ENCODE results near the gene FEV. TPM values are rescaled to one million over a fixed set of nuclear protein-coding genes. Genes with fewer than 3 reads are reported as not detected.

Gene FEV
- total RNA-seq, 1 experiment from 2014 or later, result not detected

DNA sequence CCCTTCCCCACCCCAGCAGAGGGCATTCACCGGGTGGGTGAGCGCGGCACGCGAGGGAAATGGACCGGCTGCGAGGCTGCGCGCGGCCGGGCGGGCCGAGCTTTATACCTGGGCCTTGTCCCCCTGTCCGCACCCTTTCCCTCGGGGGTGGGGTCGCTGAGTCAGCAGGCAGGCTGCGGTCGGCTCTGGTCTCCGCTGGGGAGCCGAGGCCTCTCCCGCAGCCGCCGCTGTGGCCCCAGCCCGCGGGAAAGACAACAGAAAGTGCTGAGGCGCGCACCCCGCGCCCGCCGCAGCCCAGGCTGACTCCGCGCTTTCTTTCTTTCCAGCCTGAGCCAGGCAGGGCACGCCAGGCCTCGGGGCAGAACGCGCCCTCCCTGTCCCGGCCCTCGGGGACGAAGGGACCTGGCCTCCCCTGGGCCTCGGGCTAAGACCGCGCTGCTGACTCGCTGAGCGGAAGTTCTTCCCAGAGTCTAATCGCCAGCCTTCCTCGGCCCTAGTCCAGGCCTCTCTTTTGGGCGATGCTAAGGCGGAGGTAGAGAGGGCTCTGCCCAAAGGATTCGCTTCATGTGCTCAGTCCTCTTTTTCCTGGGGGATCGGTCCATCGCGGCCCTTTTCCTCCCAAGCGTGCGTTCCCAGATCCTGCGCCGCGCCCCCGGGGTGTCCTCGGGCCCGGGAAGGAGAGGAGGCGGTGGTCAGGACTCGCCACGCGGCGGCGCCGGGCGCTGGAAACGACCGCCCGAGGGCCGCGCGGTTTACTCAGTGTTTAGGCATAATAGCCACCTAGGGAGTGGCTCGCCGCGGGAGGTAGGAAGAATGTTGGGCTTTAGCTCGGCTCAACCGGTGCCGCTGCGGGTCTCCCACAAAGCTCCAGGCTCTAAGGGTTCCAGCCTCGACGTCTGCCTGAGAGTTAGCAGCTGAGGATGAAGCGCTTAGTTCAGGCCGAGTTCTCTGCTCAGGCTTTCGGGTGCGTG lies 8.6 kb upstream of the FEV start, which contains the start of gene CRYBA2:
TSS of gene CRYBA2 (minus strand) at position 78 of the 971 bp plus-strand sequence. CDS start 246 bp downstream, outside the sequence.
- DNase-seq (ENCODE audit: low spot score), result no peak

DNA sequence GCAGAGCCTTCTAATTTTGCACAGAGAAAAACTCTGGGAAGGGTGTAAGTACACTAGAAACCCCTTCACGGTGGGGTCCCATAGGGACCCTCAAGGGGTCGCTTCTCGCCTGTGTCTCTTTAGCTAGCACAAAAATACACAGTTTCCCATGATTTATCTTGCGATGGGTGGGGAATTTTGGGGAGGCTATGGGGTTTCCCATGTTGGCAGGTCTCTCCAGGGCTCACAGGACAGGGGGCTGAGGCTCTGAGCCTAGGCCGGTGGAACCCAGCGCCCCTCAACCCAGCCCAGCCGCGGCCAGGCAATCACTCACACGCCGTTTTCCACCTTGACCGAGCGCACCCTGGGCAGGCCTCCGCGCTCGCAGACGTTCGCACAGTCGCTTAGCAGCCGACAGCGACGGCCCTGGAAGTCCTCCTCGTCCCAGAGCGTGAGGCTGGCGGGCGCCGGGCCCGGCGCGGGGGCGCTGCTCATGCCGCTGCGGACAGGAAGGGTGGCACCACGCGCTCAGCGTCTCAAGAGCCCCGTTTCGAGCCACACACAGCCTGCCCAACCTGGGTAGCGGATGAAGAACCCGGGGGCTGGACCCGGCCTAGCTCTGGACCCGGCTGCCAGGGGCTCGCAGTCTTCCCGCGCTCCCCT lies 7.8 kb upstream of the FEV start:
- DNase-seq (ENCODE audit: low spot score), result no peak

DNA sequence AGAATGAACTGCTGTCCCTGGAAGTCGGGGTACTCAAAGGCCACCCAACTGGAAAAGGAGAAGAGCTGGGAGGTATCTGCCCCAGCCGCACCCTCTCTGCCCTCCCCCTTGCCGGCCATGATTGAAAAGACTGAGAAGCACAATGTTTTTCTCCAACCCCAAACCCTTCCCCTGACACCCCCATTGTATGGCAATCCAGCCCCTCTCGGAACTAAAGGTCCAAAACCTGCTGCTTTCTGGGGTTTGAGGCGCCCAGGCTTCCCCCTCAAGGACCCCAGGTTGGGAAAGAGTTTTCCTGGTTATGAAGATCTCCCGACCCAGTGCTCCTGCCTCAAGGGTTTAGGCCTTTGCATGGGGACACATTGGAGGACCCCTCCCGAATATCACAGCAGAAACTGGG lies 7.2 kb upstream of the FEV start:
- DNase-seq (ENCODE audit: low spot score), result no peak

DNA sequence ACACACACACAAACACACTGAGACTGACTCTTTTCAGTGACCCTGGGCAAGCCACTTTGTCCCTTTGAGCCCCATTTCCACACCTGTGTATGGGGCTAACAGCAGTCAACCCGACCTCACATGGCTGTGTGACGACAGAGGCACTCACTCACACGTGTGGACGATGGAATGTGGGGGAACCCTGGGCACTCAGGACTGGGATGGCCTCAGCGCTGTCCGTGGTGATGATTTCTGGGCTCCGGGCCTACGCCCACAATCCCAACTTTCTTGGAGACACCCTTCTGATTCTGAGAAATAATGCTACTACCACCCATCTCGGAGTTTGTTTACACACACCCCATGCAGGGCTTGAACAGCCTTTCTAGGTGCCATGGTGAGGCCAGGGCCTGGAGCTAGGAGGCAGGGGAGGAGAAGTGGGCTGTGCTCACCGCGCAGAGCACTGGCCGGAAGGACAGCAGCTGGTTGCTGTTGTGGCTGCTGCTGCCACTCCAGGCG lies 6.7 kb upstream of the FEV start:
- DNase-seq (ENCODE audit: low spot score), result peak; percentile 35

DNA sequence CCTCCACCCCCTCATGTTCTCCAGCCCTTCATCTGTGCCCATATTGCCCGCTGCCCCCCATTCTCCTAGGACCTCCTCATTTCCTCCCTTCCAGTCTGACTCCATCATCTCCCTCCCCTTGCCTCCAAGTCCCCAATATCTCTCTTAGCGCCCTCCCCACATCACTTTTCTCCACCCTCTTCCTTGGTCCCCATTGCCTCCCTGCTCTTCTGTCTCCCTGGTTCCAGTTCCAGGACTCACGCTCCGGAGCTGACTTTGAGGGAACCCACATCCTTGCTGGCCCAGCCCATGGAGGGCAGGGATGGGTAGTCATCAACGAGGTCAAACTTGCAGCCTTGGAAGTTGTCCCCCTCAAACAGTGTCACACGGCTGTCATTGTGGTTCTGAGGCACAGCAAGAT lies 5.6 kb upstream of the FEV start:
- no peak for DNase-seq (ENCODE audit: low spot score)

DNA sequence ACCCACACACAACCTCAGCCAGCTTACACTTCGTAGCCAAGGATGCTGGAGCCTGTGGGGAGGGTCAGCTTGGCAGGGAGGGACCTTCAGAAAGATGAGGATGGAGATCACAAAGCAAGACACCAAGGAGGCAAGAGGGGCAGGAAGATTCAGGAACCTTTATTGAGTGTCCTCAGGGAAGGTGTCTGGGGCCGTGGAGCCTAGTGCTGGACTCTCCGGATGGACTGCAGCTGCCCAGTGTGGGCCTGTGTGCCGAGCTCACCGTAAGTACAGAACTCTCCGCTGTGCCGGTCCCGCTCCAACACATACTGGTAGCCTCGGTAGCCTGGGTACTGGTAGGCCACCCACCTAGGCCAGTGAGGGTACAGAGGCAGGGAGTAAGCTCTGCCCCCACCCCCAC lies 5.1 kb upstream of the FEV start:
- DNase-seq (ENCODE audit: low spot score), result no peak

DNA sequence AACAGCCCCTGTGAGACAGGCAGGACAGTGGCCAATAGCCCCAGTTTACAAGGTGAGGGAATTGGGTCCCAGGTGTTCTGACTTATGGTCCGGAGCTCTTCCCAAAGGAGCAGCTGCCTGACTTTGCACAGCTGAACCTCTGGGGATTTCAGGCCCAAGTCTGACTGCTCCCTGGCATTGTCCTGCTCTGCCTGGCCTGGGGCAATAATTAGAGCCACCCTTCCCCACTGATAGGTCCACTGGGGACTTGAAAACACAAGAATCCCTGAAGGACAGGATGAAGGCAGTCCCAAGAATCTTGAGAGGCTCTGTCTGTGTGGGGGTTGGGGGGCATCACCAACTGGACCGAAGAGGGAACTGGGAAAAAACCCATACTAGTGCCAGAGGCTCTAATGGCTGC lies 3.7 kb upstream of the FEV start:
- no peak for DNase-seq (ENCODE audit: low spot score)

DNA sequence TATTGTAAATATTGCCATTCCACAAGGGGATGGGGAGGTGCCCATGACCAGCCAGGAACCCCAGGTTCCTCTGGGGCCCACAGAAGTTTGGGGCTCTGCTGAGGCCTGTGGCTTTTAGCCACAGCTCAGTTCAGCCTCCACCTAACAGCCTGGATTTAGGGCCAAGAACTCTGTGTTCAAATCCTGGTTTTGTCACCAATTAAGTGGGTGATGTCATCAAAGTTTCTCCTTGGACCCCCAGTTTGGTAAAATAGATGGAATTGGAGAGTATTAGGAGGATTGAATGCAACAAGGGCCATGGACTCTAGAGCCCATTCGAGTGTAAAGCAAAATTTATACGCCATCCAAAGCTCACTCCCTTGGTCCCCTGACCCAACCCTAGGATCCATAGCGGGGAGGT lies 3.2 kb upstream of the FEV start:
- no peak for DNase-seq (ENCODE audit: low spot score)

DNA sequence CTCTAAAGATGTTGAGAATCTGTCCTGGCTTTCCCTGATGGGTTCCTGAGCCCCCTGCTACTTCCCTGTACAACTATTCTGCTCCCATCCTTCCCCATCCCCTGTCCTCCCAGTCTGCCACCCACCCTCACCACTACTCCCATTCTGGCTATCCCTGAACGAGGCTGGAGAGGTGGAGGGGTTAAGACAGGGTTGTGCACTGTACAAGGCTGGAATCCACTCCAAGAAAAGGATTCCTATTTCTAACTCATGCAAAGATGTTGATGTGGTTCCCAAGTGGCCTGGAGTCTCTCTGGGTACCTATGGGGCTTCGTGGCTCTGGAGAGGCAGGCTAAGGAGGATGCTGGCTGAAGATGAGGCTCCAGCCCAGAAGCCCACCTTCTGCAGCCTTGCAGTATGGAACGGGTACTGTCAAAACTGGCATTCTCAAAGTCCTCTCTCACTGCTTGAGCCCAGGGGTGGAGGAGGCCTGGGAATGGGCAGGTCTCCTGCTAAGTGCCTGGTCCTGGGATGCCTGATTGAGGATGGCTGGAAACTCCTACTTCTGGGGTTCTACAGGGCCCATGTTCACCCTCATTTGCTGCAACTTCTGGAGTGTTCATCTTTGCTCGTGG lies 1.3 kb upstream of the FEV start:
- no peak for DNase-seq (ENCODE audit: low spot score)

DNA sequence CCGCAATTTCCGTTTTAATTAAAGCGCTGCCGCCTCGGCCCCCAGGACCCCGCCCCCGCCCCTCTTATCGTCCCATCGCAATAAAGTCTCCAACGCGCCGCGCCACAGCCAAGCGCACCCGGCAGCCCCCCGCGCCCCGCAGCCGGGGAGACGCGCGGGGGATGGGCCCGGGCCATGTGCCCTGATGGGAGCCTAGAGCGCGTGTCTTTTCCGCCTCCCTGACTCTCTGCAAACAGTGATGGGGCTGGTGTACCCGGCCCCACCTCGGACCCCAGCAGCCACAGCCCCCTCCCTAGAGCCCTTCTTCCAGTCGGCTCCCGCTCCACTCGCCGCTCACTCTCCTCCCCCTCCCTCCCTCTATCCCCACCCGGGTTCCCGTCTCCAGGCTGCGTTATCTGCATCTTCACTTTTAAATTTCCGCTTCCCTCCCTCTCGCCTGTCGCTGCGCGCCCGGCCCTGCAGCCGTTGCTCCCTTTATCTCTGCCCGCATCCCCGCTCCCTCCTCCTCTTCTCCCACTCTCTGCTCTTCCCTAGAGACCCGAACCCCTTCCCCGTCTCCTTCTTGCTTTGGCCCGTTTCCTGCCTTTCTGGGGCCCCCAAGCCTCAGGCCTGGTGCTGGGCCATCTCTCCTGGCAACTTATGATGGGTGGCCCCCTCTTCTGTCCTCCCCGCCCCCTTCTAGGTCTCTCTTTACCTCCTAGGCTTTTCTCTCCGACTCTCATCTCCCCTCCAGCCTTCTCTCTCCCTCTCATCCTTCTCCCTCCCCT lies 524 bp upstream of the FEV start:
- DNase-seq (ENCODE audit: low spot score), result no peak

DNA sequence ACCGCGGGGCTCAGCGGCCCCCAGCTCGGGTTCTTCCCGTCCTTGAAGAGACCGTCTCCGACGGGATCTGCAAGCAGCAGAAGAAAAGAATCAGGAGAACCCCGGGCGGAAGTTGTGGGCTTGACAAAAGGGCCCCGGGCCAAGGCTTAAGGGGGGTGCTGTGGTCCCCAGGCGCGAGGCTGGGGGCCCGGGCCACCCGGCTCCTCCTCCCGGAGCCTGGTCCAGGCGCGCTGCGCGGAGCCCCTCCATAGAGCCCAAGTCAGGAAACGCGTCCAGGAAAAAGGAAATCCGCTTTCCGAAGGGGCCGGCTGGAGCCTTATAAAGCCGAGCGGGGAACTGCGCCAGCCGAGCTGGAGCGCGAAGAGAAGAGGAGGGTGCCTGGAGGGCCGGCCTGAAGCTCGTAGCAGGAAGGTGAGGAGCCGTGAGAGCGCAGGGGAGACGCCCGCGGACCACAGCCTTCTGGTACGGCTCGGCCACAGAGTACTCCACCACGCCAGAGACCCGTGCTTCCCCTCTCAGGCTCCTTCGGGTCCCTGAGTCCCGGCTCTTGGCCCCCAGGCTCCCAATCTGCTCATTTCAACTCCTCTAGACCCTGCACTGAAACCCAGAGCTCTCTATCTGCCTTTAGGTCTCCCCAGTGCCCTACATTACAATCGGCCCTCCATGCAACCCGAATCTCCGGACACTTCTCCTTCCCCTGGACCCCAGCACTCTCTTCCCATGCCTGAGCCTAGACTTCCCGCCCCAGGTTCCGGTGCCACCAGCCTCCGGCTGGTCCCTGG lies 554 bp downstream of the FEV start:
- DNase-seq (ENCODE audit: low spot score), result no peak

DNA sequence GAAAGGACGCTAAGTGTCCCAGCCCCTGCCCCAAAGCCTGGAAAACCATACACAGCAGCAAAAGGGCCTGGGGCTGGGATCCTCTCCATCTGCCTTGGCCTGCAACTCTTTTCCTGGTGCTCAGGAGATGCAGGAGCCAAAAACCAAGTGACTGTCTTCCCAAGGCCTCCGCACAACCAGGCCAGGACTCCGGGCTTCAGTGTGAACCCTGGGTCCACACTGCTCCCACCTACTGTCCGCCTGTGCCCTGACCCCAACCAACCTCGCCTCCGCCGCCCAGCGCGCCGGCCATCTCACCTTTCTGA lies 1.1 kb downstream of the FEV start:
- DNase-seq (ENCODE audit: low spot score), result no peak

DNA sequence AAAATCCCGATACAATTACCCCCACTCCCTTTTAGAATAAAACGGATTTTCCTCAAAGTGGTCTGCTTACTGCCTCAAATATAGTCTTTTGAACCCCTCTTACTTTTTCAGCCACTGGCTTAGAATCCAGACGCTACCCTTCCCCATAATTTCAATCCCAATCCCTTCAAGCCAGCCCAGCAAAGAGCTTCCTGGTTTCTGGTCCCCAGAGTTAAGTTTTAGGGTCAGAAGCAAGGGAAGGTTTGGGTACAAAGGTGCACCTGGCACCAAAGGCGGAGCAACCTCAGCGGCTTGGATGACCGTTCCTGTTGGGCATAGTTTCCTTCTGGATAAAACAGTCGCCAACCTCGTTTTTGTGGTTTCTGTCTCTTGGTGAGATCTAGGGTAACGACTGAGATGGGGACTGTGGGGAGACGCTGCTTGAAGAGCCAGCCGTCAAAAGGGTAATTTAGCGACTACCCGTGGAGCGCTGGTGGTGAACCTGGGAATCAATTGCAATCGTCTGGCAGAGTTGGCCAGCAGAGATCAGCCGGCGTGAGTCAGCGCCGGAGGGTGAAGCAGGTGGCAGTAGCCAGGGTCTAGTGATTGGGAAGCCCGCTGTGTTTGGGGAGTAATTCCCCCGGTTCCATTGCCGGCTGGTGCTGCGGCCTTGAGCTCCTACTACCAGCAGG lies 1.6 kb downstream of the FEV start:
- no peak for DNase-seq (ENCODE audit: low spot score)

DNA sequence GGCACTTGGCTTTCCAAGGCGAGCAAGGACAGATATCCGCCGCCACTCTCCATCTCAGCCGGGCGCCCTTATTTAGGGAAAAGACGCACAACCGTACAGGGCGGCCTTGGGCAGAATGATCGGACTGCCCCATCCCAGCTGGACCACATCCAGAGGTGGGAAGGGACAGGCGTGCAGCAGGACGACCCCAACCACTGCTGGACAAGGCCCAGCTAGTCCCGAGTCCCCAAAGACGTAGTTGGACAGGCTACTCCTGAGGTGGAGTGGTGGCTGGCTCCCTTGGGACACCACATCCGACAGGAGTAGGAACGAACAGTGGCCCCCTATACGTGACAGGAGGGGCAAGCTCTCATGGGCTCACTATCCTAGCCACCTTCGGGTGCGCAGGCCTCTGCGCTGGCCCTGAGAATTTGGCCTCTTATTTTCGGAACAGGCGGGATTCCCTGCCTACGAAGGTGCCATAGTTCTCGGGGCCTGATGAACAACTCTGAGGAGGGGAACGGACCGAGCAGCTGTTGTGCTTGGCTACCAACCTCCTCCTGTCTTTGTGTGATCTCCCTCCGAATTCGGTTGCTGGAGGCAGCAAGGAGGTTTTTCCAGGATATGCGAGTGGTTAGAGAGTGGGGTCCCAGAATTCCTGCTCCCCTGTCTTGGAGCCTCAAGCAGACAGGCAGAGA lies 2.3 kb downstream of the FEV start:
- DNase-seq (ENCODE audit: low spot score), result no peak

DNA sequence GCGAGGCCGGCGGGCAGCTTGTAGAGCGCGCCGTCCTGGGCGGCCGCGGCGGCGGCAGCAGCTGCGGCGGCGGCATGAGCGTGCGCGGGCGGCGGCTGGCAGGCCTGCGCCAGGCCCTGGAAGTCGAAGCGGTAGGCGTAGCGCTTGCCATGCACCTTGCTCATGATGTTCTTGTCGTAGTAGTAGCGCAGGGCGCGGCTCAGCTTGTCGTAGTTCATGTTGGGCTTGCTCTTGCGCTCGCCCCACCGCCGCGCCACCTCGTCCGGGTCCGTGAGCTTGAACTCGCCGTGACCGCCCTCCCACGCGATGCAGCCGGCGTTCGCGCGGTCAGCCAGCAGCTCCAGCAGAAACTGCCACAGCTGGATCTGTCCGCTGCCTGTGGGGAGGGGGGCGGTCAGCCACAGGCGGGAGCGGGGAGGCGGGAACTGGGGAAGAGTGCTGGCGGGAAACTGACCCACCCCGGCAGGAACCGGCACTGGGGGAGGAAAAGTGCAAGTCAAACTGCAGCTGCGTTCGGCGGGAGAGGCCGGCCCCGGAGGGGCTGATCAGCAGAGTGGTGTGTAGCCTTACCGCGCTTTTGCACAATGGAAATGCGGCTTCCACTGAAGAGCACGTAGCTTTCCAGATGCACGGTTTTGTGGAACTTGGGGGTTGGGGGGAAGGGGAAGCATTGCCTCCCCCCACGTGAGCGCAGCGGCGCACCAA lies 3.0 kb downstream of the FEV start:
- DNase-seq (ENCODE audit: low spot score), result no peak

DNA sequence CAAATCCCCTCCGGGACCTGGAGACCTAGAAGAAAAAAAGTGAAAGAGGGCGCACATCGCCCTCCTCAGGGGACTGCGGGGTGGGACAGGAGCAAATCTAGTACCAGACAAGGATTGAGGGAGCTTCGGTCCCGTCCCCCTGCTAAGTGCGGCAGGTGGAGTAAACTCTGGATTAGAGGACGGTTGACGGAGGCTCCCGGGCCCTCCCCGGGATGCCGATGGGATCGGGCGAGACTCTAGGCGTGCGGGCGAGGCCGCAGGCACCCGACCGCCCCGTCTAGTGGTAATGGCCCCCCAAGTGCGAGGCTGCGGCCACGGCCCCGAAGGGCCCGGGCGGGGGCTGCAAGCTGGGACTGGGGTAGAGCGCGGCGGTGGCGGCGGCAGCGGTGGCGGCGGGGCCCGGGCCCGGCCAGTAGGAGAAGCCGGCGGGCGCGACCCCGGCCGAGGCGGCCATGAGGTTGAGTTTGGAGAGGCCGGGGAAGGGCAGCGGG lies 3.5 kb downstream of the FEV start:
- DNase-seq (ENCODE audit: low spot score), result no peak

DNA sequence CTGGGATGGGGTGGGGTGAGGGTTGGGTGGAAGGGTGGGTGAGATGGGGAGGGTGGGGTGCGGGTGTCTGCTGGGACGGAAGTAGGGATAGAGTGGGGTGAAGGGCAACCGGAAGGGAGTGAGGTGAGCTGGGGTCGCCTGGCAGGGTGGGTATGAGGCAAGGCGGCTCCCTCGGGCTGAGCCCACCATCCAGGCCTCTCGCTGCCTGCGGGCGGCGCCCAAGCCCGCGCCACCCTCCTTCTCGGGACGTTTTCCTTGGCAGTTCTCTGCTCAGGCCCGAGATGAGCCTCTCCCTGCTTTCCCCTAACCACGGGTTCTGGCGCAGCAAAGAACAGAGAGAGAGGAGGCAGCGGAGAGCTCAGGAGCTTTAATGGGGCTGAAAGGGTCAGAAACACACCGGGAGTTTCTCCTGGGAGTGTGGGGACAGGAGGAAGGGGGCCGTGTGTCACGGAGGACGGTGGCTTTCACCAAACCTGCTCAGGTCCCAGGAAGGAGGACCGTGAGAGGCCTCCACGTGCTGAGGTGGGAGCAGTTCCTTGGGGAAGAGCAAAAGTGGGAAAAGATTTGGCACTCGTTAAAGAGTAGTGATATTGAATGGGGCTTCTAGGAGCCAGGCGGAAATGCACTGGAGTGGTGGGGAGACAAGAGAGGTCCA lies 4.1 kb downstream of the FEV start:
- DNase-seq (ENCODE audit: low spot score), result no peak
